HFFc6 (cell line): ENCODE measurements around the gene KLHL25. TPM values are rescaled to one million over a fixed set of nuclear protein-coding genes. Genes with fewer than 3 reads are reported as not detected.

ENCODE experiments used
- DNase-seq: peaks from one replicate; pipeline ENCODE4 v3.0.0-alpha.2; 2018
- H3K27ac Mint-ChIP-seq: 2 replicates; pipeline ENCODE4 v1.8.0; 2020; ENCODE audit warnings: mild to moderate bottlenecking, mixed read lengths
- H3K27me3 Mint-ChIP-seq: 2 replicates; pipeline ENCODE4 v1.8.0; 2021; ENCODE audit warnings: mild to moderate bottlenecking, moderate library complexity, mixed read lengths; ENCODE audit not compliant: insufficient read depth
- H3K36me3 Mint-ChIP-seq: 2 replicates; pipeline ENCODE4 v1.8.0; 2021; ENCODE audit warnings: low read depth, mixed read lengths
- H3K4me1 Mint-ChIP-seq: 2 replicates; pipeline ENCODE4 v1.8.0; 2020; ENCODE audit warnings: low read depth, mixed read lengths
- H3K4me3 Mint-ChIP-seq: 2 replicates; pipeline ENCODE4 v1.8.0; 2020; ENCODE audit warnings: mild to moderate bottlenecking, moderate library complexity, mixed read lengths
- H3K9me3 Mint-ChIP-seq: 2 replicates; pipeline ENCODE4 v1.8.0; 2020; ENCODE audit warnings: mild to moderate bottlenecking, mixed read lengths
- CTCF ChIP-seq: fragments of 200-600 bp; sonication (generic); IDR thresholded peaks from 2 replicates; pipeline ENCODE4 v1.5.0; 2021; ENCODE audit warnings: antibody characterized with exemption, mild to moderate bottlenecking
- total RNA-seq, 6 experiments: library from RNA; stranded (reverse); fragmentation: NEBNext Ultra II Directional; extraction: Animal tissue kit (Norgen Biotek cat#: 25700); gene quantifications; 2 replicates in 1 of 6; 3 replicates in 5 of 6; pipeline ENCODE4 v1.2.3, GENCODE V29; 2021

Gene KLHL25
- total RNA-seq, 6 experiments from 2014 or later, result 2.2 to 3.2 (median 2.5) TPM

- Mint-ChIP-seq H3K4me1 (peaks cover 30% of the 10 kb centered on the region), H3K27ac (no peak overlapping the region), H3K9me3 (no peaks in the 10 kb centered on the region), H3K27me3 (no peaks in the 10 kb centered on the region), H3K36me3 (no peaks in the 10 kb centered on the region), H3K4me3 (no peak overlapping the region)
- no peak for TF ChIP-seq CTCF
- no peak for DNase-seq
These were observed 26.0 kb downstream of the KLHL25 start for GRCh38 chr15:85768595-85769168.

GRCh38 chr15:85767785-85768529, 26.8 kb downstream of the KLHL25 start:
- H3K27ac Mint-ChIP-seq, result no peak overlapping the region
- H3K36me3 Mint-ChIP-seq, result no peaks in the 10 kb centered on the region
- TF ChIP-seq CTCF, result no peak
- no peak for DNase-seq
- no peaks in the 10 kb centered on the region for H3K9me3 Mint-ChIP-seq
- no peak overlapping the region for H3K4me3 Mint-ChIP-seq
- peaks cover 30% of the 10 kb centered on the region for H3K4me1 Mint-ChIP-seq
- no peaks in the 10 kb centered on the region for H3K27me3 Mint-ChIP-seq

GRCh38 chr15:85766001-85766831, 28.5 kb downstream of the KLHL25 start:
- Mint-ChIP-seq H3K27me3 (no peaks in the 10 kb centered on the region), H3K4me1 (peaks cover 21% of the 10 kb centered on the region), H3K4me3 (no peak overlapping the region), H3K9me3 (no peaks in the 10 kb centered on the region), H3K36me3 (no peaks in the 10 kb centered on the region), H3K27ac (no peak overlapping the region)
- no peak for DNase-seq
- no peak for TF ChIP-seq CTCF

- Mint-ChIP-seq H3K27me3 (no peaks in the 10 kb centered on the region), H3K9me3 (no peaks in the 10 kb centered on the region), H3K4me1 (peaks cover 14% of the 10 kb centered on the region), H3K4me3 (no peak overlapping the region), H3K36me3 (no peaks in the 10 kb centered on the region), H3K27ac (peak overlapping the region; percentile 42; the same call in 1 of the 2 replicates)
- peak; percentile 31 for DNase-seq
- TF ChIP-seq CTCF, result no peak
These were observed 30.0 kb downstream of the KLHL25 start for GRCh38 chr15:85764649-85765277.
